CD4-positive, alpha-beta T cell (primary cell): Measurements from ENCODE around the gene HEATR5B. TPM values are rescaled to one million over a fixed set of nuclear protein-coding genes. Genes with fewer than 3 reads are reported as not detected.

Source experiments
- ATAC-seq: fragments of 200-7000 bp; cut with Tn5 transposase; one replicate; pipeline ENCODE4 v1.10.0; 2022; ENCODE audit warnings: mild to moderate bottlenecking; ENCODE audit not compliant: poor library complexity
- CTCF ChIA-PET: fragments of 350-600 bp; sonication (Branson Sonifier 250); formaldehyde crosslinking; loops from one replicate; lab custom pipeline; 2021; ENCODE audit warnings: antibody characterized with exemption, inconsistent platforms; lab: Charles Lee
- POLR2A ChIA-PET: fragments of 350-600 bp; sonication (Branson Sonifier 250); formaldehyde crosslinking; loops from one replicate; lab custom pipeline; 2021; ENCODE audit warnings: antibody characterized with exemption, inconsistent platforms; lab: Charles Lee
- DNase-seq, 14 experiments: peaks; one replicate each; pipeline ENCODE4 v3.0.0-alpha.2; 2013 to 2020; ENCODE audit warnings: mixed read lengths in 2 of 14
- H3K27ac ChIP-seq, 2 donors: one replicate each; pipeline versions ENCODE4 v1.5.1 to v1.7.0; 2013; ENCODE audit warnings: low read length in 2 of 2, low read depth in 1 of 2, mild to moderate bottlenecking in 1 of 2
- H3K27me3 ChIP-seq, 2 experiments: 1 replicate in 1 of 2; 2 replicates in 1 of 2; pipeline versions ENCODE4 v1.6.1 to v1.7.0; 2013; ENCODE audit warnings: low read length in 2 of 2, control low read depth in 1 of 2, mild to moderate bottlenecking in 1 of 2, moderate library complexity in 1 of 2; ENCODE audit not compliant: insufficient read depth in 2 of 2, control insufficient read depth in 1 of 2
- H3K36me3 ChIP-seq: one replicate; pipeline ENCODE4 v1.6.1; 2013; ENCODE audit warnings: low read length, control low read depth; ENCODE audit not compliant: insufficient read depth
- H3K4me1 ChIP-seq: one replicate; pipeline ENCODE4 v1.6.1; 2013; ENCODE audit warnings: low read length, control low read depth; ENCODE audit not compliant: insufficient read depth
- H3K4me3 ChIP-seq: one replicate; pipeline ENCODE4 v1.5.1; 2013; ENCODE audit warnings: mild to moderate bottlenecking, low read length, moderate library complexity
- H3K9me3 ChIP-seq, 2 experiments: 1 replicate in 1 of 2; 2 replicates in 1 of 2; pipeline versions ENCODE4 v1.6.1 to v1.7.0; 2013; ENCODE audit warnings: low read length in 2 of 2, mild to moderate bottlenecking in 2 of 2, control low read depth in 1 of 2, moderate library complexity in 1 of 2; ENCODE audit not compliant: control insufficient read depth in 1 of 2, insufficient read depth in 1 of 2
- H3K27ac Mint-ChIP-seq: one replicate; pipeline ENCODE4 v1.8.0; 2020; ENCODE audit warnings: mixed read lengths
- H3K27me3 Mint-ChIP-seq: one replicate; pipeline ENCODE4 v1.8.0; 2021; ENCODE audit warnings: mixed read lengths
- H3K36me3 Mint-ChIP-seq: one replicate; pipeline ENCODE4 v1.8.0; 2021; ENCODE audit warnings: low read depth, mixed read lengths
- H3K4me1 Mint-ChIP-seq: one replicate; pipeline ENCODE4 v1.8.0; 2021; ENCODE audit warnings: low read depth, mixed read lengths
- H3K4me3 Mint-ChIP-seq: one replicate; pipeline ENCODE4 v1.8.0; 2020; ENCODE audit warnings: mild to moderate bottlenecking, mixed read lengths
- H3K9me3 Mint-ChIP-seq: one replicate; pipeline ENCODE4 v1.8.0; 2020; ENCODE audit warnings: mixed read lengths
- CTCF ChIP-seq: fragments of 200-600 bp; IDR thresholded peaks from one replicate; pipeline ENCODE4 v1.8.0; 2022; ENCODE audit warnings: antibody characterized with exemption, mild to moderate bottlenecking
- intact Hi-C, 2 experiments: fragments of 100-400 bp; cut with DNase I in 1 of 2; cut with micrococcal nuclease in 1 of 2; formaldehyde crosslinking; loops; one replicate each; pipeline versions ENCODE4 v1.15.1 to v1.9.0; 2023 to 2025; cut with DNase I, micrococcal nuclease
- total RNA-seq, 174 experiments: library from RNA in 2 of 174; stranded (reverse) in 2 of 174; gene quantifications; one replicate each; pipeline ENCODE4 v1.2.3 and lab custom pipeline; 2021 to 2026

Gene HEATR5B
- total RNA-seq, 2 experiments from 2014 or later, result 23.4 to 23.9 TPM

DNA sequence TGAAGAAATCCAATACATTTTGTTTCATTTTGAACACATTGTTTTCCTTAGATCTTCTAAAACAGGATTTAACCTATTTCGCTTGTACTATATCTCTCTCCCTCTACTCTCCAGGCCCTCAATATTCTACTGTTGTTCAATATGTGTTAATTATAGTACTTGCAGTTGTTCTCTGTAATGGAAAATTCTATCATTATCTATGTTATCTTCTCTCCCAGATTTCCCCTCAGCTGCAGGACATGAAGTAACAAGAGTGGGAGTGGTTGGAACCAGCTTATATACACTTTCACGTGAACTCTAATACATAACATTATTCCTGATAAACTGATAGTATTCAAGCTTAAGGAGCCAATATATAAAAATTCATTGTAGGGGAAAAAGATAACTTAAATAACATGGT, 110.9 kb downstream of the HEATR5B start:
- Histone ChIP-seq H3K4me3 (no peak overlapping the region), H3K4me1 (no peaks in the 10 kb centered on the region), H3K9me3 (no peaks in the 10 kb centered on the region), H3K36me3 (peaks cover 2% of the 10 kb centered on the region), H3K27me3 (no peaks in the 10 kb centered on the region), H3K27ac (no peak overlapping the region)
- no peaks in the 10 kb centered on the region for H3K27me3 Mint-ChIP-seq
- ChIA-PET POLR2A (no interaction called here), CTCF (interaction anchor here (1.2 kb wide), 1 partner anchor 14 kb away, joined by 3 read pairs; no protein-coding TSS in a partner anchor)
- H3K27ac Mint-ChIP-seq, result no peak overlapping the region
- intact Hi-C loops, result no loop called here
- TF ChIP-seq CTCF, result no peak
- H3K9me3 Mint-ChIP-seq, result no peaks in the 10 kb centered on the region
- DNase-seq, result no peak
- peaks cover 2% of the 10 kb centered on the region for H3K4me1 Mint-ChIP-seq
- peaks cover 2% of the 10 kb centered on the region for H3K36me3 Mint-ChIP-seq
- ATAC-seq, result no peak
- H3K4me3 Mint-ChIP-seq, result no peak overlapping the region

- no peaks in the 10 kb centered on the region for H3K9me3 ChIP-seq
- no peak for ATAC-seq
- intact Hi-C loops, result no loop called here
- no peak for DNase-seq
- peaks cover 5% of the 10 kb centered on the region for H3K4me1 ChIP-seq
- no peak overlapping the region for H3K27ac Mint-ChIP-seq
- H3K27ac ChIP-seq, result no peak overlapping the region
- no peaks in the 10 kb centered on the region for H3K27me3 Mint-ChIP-seq
- no peaks in the 10 kb centered on the region for H3K36me3 ChIP-seq
- ChIA-PET POLR2A (no interaction called here), CTCF (no interaction called here)
- H3K4me3 Mint-ChIP-seq, result no peak overlapping the region
- no peak for TF ChIP-seq CTCF
- H3K9me3 Mint-ChIP-seq, result no peaks in the 10 kb centered on the region
- H3K4me3 ChIP-seq, result no peak overlapping the region
- no peaks in the 10 kb centered on the region for H3K27me3 ChIP-seq
- H3K4me1 Mint-ChIP-seq, result peaks cover 15% of the 10 kb centered on the region
- H3K36me3 Mint-ChIP-seq, result peaks cover 7% of the 10 kb centered on the region
Observed at GRCh38 chr2:36971990-36972389, 112.2 kb downstream of the HEATR5B start.

DNA sequence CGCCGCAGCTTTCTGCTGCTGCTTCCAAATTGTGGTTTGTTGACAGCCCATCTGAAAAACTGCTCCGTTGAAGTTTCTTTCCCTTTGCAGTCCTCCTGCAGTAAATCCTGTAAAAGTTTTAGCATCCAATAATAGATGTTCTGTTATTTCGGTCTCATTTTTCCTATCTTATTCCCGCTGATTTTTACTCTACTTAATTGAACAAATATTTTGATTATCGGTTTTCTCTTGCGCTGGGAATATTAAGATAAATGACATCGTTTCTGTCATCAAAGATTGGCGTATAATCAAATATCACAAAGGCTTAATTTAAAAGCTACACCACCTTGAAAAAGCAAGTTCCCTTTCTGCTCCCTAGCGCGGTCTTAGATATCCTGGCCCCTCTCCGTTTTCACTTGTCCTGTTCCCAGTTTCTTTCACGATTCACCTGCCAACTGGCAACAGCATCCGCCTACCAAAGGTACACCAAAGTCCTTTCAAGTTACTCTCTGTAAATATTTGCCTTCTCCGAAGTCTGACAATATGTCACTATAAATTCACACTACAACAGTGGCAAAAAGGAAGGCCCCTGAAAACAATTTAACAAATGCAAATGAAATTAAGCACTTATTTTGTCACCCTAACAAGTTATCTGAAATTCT, 116.8 kb downstream of the HEATR5B start:
- no peak for ATAC-seq
- intact Hi-C loops, result loop anchor here (5.0 to 10.0 kb wide), 6 partner anchors 117 to 1807 kb away; partner anchors contain the start of genes ATL2 (in 1 of the 2), CEBPZ (in 1 of the 2), EIF2AK2 (in 1 of the 2) and GEMIN6 (in 1 of the 2)
- peak overlapping the region; percentile 99 for H3K4me3 Mint-ChIP-seq
- ChIA-PET POLR2A (interaction anchor here (0.6 to 2.0 kb wide), 15 partner anchors 8 to 1784 kb away, joined by 3 to 16 read pairs (median 5); partner anchors contain the start of genes EIF2AK2, GALM, GPATCH11 and HEATR5B), CTCF (interaction anchor here (1.4 kb wide), 1 partner anchor 44 kb away, joined by 3 read pairs; no protein-coding TSS in a partner anchor)
- peak overlapping the region; percentile 97 for H3K27ac Mint-ChIP-seq
- H3K9me3 Mint-ChIP-seq, result no peaks in the 10 kb centered on the region
- DNase-seq, result peak in 3 of 14 experiments; percentile 1 to 23 (median 18)
- Histone ChIP-seq H3K4me1 (peaks cover 26% of the 10 kb centered on the region), H3K4me3 (peak overlapping the region; percentile 84), H3K27ac (peak overlapping the region; percentile 89 to 90), H3K36me3 (no peaks in the 10 kb centered on the region), H3K9me3 (no peaks in the 10 kb centered on the region), H3K27me3 (no peaks in the 10 kb centered on the region)
- H3K4me1 Mint-ChIP-seq, result peaks cover 51% of the 10 kb centered on the region
- TF ChIP-seq CTCF, result no peak
- H3K36me3 Mint-ChIP-seq, result peaks cover 19% of the 10 kb centered on the region
- H3K27me3 Mint-ChIP-seq, result no peaks in the 10 kb centered on the region
